IMR-90 (cell line): ENCODE data around the gene METTL17. TPM values are rescaled to one million over a fixed set of nuclear protein-coding genes. Genes with fewer than 3 reads are reported as not detected.

ENCODE experiments used
- ATAC-seq: fragments of 200-7000 bp; cut with Tn5 transposase; 2 replicates; pipeline ENCODE4 v1.9.1; 2020; ENCODE audit warnings: low read depth, mild to moderate bottlenecking, moderate library complexity
- BruUV-seq: library from RNA; stranded (reverse); fragments of 400-500 nt; replicated peaks from 2 replicates; lab custom pipeline; 2021; lab: Mats Ljungman, UMichigan
- CTCF ChIA-PET: fragments of 300-600 bp; formaldehyde crosslinking; extraction: SDS; loops from one replicate; lab custom pipeline; 2021; ENCODE audit warnings: antibody characterized with exemption; lab: Yijun Ruan, JAX
- POLR2A ChIA-PET: fragments of 300-600 bp; sonication (Branson Sonifier 250); formaldehyde crosslinking; loops from one replicate; lab custom pipeline; 2022; ENCODE audit warnings: antibody characterized with exemption; ENCODE audit not compliant: unreplicated experiment; lab: Charles Lee
- DNase-seq: peaks from one replicate; pipeline ENCODE4 v3.0.0; 2013
- H2AFZ ChIP-seq: replicated peaks from 2 replicates; pipeline ENCODE3; 2013; ENCODE audit warnings: low read length, mild to moderate bottlenecking; ENCODE audit not compliant: poor library complexity
- H2AK5ac ChIP-seq: 2 replicates; pipeline ENCODE4 v1.6.1; 2013; ENCODE audit warnings: low read depth, low read length, inconsistent platforms
- H2AK9ac ChIP-seq: replicated peaks from 2 replicates; pipeline ENCODE3; 2013; ENCODE audit warnings: mild to moderate bottlenecking, low read depth, low read length, moderate library complexity; ENCODE audit not compliant: poor library complexity
- H2BK120ac ChIP-seq: 2 replicates; pipeline ENCODE4 v1.6.1; 2013; ENCODE audit warnings: low read depth, low read length, inconsistent platforms
- H2BK15ac ChIP-seq: 3 replicates; pipeline ENCODE4 v1.6.1; 2013; ENCODE audit warnings: low read depth, low read length, inconsistent platforms
- H2BK20ac ChIP-seq: 2 replicates; pipeline ENCODE4 v1.6.1; 2013; ENCODE audit warnings: low read depth, mild to moderate bottlenecking, inconsistent platforms, low read length, moderate library complexity
- H2BK5ac ChIP-seq: 2 replicates; pipeline ENCODE4 v1.6.1; 2013; ENCODE audit warnings: mild to moderate bottlenecking, low read depth, low read length, inconsistent platforms; ENCODE audit not compliant: poor library complexity, severe bottlenecking
- H3K14ac ChIP-seq: replicated peaks from 2 replicates; pipeline ENCODE4 v1.6.1; 2013; ENCODE audit warnings: low read depth, low read length, inconsistent platforms
- H3K18ac ChIP-seq: 2 replicates; pipeline ENCODE4 v1.6.1; 2013; ENCODE audit warnings: low read depth, low read length, control low read depth
- H3K23ac ChIP-seq: 2 replicates; pipeline ENCODE4 v1.6.1; 2013; ENCODE audit warnings: low read depth, low read length, inconsistent platforms
- H3K27ac ChIP-seq: 2 replicates; pipeline ENCODE4 v1.5.1; 2013; ENCODE audit warnings: mild to moderate bottlenecking, control low read depth, low read length; ENCODE audit not compliant: insufficient read depth
- H3K27me3 ChIP-seq: 2 replicates; pipeline ENCODE4 v1.6.1; 2013; ENCODE audit warnings: low read length; ENCODE audit not compliant: control insufficient read depth, insufficient read depth
- H3K36me3 ChIP-seq: 2 replicates; pipeline ENCODE4 v1.6.1; 2013; ENCODE audit warnings: low read length, mixed read lengths; ENCODE audit not compliant: control insufficient read depth, insufficient read depth
- H3K4ac ChIP-seq: 2 replicates; pipeline ENCODE4 v1.6.1; 2013; ENCODE audit warnings: low read depth, low read length, inconsistent platforms
- H3K4me1 ChIP-seq: 2 replicates; pipeline ENCODE4 v1.6.1; 2013; ENCODE audit warnings: low read length, mixed read lengths; ENCODE audit not compliant: control insufficient read depth, insufficient read depth
- H3K4me2 ChIP-seq: 2 replicates; pipeline ENCODE4 v1.6.1; 2013; ENCODE audit warnings: low read depth, mild to moderate bottlenecking, control low read depth, low read length, moderate library complexity
- H3K4me3 ChIP-seq: 2 replicates; pipeline ENCODE4 v1.5.1; 2013; ENCODE audit warnings: low read depth, mild to moderate bottlenecking, control low read depth, low read length, moderate library complexity; ENCODE audit not compliant: insufficient read depth
- H3K56ac ChIP-seq: 2 replicates; pipeline ENCODE4 v1.6.1; 2013; ENCODE audit warnings: low read length, inconsistent platforms; ENCODE audit not compliant: insufficient read depth; ENCODE audit errors: extremely low read depth
- H3K79me1 ChIP-seq, 2 experiments: 2 replicates each; pipeline ENCODE4 v1.6.1; 2013; ENCODE audit warnings: low read length in 2 of 2, inconsistent platforms in 1 of 2, low read depth in 1 of 2
- H3K9ac ChIP-seq: 2 replicates; pipeline ENCODE4 v1.6.1; 2013; ENCODE audit warnings: low read depth, low read length, control low read depth
- H3K9me1 ChIP-seq: 2 replicates; pipeline ENCODE4 v1.6.1; 2013; ENCODE audit warnings: low read length, inconsistent platforms; ENCODE audit not compliant: insufficient read depth
- H3K9me3 ChIP-seq: 2 replicates; pipeline ENCODE4 v1.6.1; 2013; ENCODE audit warnings: low read length; ENCODE audit not compliant: control insufficient read depth, insufficient read depth
- H4K20me1 ChIP-seq: 2 replicates; pipeline ENCODE4 v1.6.1; 2013; ENCODE audit warnings: low read length, inconsistent platforms; ENCODE audit not compliant: insufficient read depth
- H4K5ac ChIP-seq: 2 replicates; pipeline ENCODE4 v1.6.1; 2013; ENCODE audit warnings: mild to moderate bottlenecking, low read depth, low read length, control low read depth
- H4K8ac ChIP-seq, 2 experiments: 2 replicates each; pipeline ENCODE4 v1.6.1; 2013; ENCODE audit warnings: low read depth in 2 of 2, low read length in 2 of 2, control low read depth in 1 of 2, inconsistent platforms in 1 of 2
- H4K91ac ChIP-seq: 2 replicates; pipeline ENCODE4 v1.6.1; 2013; ENCODE audit warnings: low read depth, low read length, inconsistent platforms; ENCODE audit not compliant: insufficient read depth
- CEBPB ChIP-seq: IDR thresholded peaks from 2 replicates; pipeline ENCODE4 v1.6.1; 2012; ENCODE audit warnings: low read depth, low read length, improper control_type of control experiment
- CHD1 ChIP-seq: IDR thresholded peaks from 2 replicates; pipeline ENCODE4 v1.6.1; 2012; ENCODE audit warnings: low read depth, low read length, improper control_type of control experiment
- MAZ ChIP-seq: IDR thresholded peaks from 2 replicates; pipeline ENCODE4 v1.6.1; 2012; ENCODE audit warnings: low read depth, mild to moderate bottlenecking, low read length, improper control_type of control experiment, moderate library complexity, borderline replicate concordance
- MXI1 ChIP-seq: IDR thresholded peaks from 2 replicates; pipeline ENCODE4 v1.6.1; 2012; ENCODE audit warnings: low read depth, mild to moderate bottlenecking, low read length, moderate library complexity, borderline replicate concordance
- NFE2L2 ChIP-seq: fragments of 150-350 bp; IDR thresholded peaks from 2 replicates; pipeline ENCODE4 v1.6.1; 2016; ENCODE audit warnings: low read depth, mild to moderate bottlenecking, low read length
- RAD21 ChIP-seq: IDR thresholded peaks from 2 replicates; pipeline ENCODE4 v1.6.1; 2012; ENCODE audit warnings: low read length, improper control_type of control experiment
- RCOR1 ChIP-seq: IDR thresholded peaks from 2 replicates; pipeline ENCODE4 v1.6.1; 2012; ENCODE audit warnings: mild to moderate bottlenecking, low read length, improper control_type of control experiment; ENCODE audit not compliant: insufficient replicate concordance
- SMC3 ChIP-seq: fragments of 150-350 bp; IDR thresholded peaks from 2 replicates; pipeline ENCODE4 v1.6.1; 2016; ENCODE audit warnings: low read depth, mild to moderate bottlenecking, antibody characterized with exemption, low read length, moderate library complexity
- WGBS, 2 experiments: methylation state at CpG; one replicate each; pipeline versions ENCODE4 v1.1.5 to v1.1.7; 2013; ENCODE audit warnings: missing lambda C conversion rate in 2 of 2; ENCODE audit not compliant: insufficient read length in 1 of 2; ENCODE audit errors: extremely low coverage in 2 of 2; 5-methylcytosine and 5-hydroxymethylcytosine counted together
- dilution Hi-C: fragments of 300-500 bp; cut with HindIII; formaldehyde crosslinking; loops from one replicate; pipeline ENCODE4 v1.14.3; 2018; ENCODE audit warnings: low sequenced_read_pairs; ENCODE audit not compliant: unreplicated experiment
- in situ Hi-C: fragments of 300-500 bp; cut with MboI; formaldehyde crosslinking; loops from 3 replicates; pipeline ENCODE4 v1.14.3; 2019; ENCODE audit warnings: low sequenced_read_pairs, inconsistent platforms, mixed read lengths
- intact Hi-C: fragments of 100-400 bp; cut with micrococcal nuclease; formaldehyde crosslinking; loops from 2 replicates; pipeline ENCODE4 v1.10.0; 2022
- polyA plus RNA-seq, 3 experiments: library from polyadenylated mRNA; depleted of rRNA; stranded (reverse); fragments of >200 nt; gene quantifications; 2 replicates each; pipeline ENCODE4 v1.2.3, GENCODE V29; 2012; ENCODE audit warnings: low replicate concordance in 1 of 3
- total RNA-seq: library from RNA; depleted of rRNA; stranded (reverse); fragments of >200 nt; gene quantifications from 2 replicates; pipeline ENCODE4 v1.2.3, GENCODE V29; 2012
- TF ChIP-seq, protein P1 (sequence below): conservative IDR thresholded peaks from 2 replicates; pipeline ENCODE4 v1.5.1; 2012; ENCODE audit warnings: mild to moderate bottlenecking, low read depth, low read length, improper control_type of control experiment

Gene METTL17
- total and polyA plus RNA-seq, 2 of the 4 experiments (the other 2 are of a cell fraction): 32.8 to 69.7 TPM

- 0 out of 2 replicates have a peak overlapping the region, but pooled peaks have one; percentile 62 for H3K14ac ChIP-seq
- peak overlapping the region; percentile 83; the same call in 1 of the 2 replicates for H2BK120ac ChIP-seq
- in situ Hi-C loops: no loop called here
- no peaks in the 10 kb centered on the region for H3K9me3 ChIP-seq
- no peak overlapping the region; the same call in 2 of the 3 replicates for H2BK15ac ChIP-seq
- H3K4me3 ChIP-seq: peak overlapping the region; percentile 57
- DNase-seq (peak; percentile 78), ATAC-seq (peak; percentile 97)
- dilution Hi-C loops: no loop called here
- POLR2A ChIA-PET: interaction anchor here (0.5 kb wide), 1 partner anchor 638 kb away, joined by 9 read pairs; no protein-coding TSS in a partner anchor
- peak overlapping the region; percentile 44; the same call in 1 of the 2 replicates for H3K56ac ChIP-seq
- H2AFZ ChIP-seq: peak overlapping the region; percentile 94
- peak overlapping the region; percentile 33 for H3K27ac ChIP-seq
- no peak overlapping the region for H3K18ac ChIP-seq
- peak overlapping the region; percentile 64 for H3K9ac ChIP-seq
- BruUV-seq: no TSS peak
- H4K8ac ChIP-seq: peak overlapping the region; percentile 85 to 89
- peaks cover 5% of the 10 kb centered on the region; the same call in 1 of the 2 replicates for H3K4me1 ChIP-seq
- H2AK9ac ChIP-seq: peak overlapping the region; percentile 6
- H3K4ac ChIP-seq: peak overlapping the region; percentile 79
- peaks cover 11% of the 10 kb centered on the region for H3K27me3 ChIP-seq
- peak overlapping the region; percentile 30 for H4K91ac ChIP-seq
- intact Hi-C loops: loop anchor here (1.0 to 5.0 kb wide), 6 partner anchors 70 to 362 kb away; no protein-coding TSS in a partner anchor
- H2BK5ac ChIP-seq: no peak overlapping the region
- H3K9me1 ChIP-seq: peaks cover 4% of the 10 kb centered on the region; the same call in 1 of the 2 replicates
- no peaks in the 10 kb centered on the region for H3K79me1 ChIP-seq
- no peaks in the 10 kb centered on the region for H4K20me1 ChIP-seq
- H3K23ac ChIP-seq: peak overlapping the region; percentile 74; the same call in 1 of the 2 replicates
- H3K4me2 ChIP-seq: peak overlapping the region; percentile 85
- TF ChIP-seq NFE2L2 (no peak), RAD21 (peak; percentile 61), RCOR1 (no peak), SMC3 (peak; percentile 68), MXI1 (no peak), MAZ (peak; percentile 71; the same call in 1 of the 2 replicates), CEBPB (peak; percentile 4; the same call in 1 of the 2 replicates), CHD1 (no peak)
- TF ChIP-seq, protein P1, sequence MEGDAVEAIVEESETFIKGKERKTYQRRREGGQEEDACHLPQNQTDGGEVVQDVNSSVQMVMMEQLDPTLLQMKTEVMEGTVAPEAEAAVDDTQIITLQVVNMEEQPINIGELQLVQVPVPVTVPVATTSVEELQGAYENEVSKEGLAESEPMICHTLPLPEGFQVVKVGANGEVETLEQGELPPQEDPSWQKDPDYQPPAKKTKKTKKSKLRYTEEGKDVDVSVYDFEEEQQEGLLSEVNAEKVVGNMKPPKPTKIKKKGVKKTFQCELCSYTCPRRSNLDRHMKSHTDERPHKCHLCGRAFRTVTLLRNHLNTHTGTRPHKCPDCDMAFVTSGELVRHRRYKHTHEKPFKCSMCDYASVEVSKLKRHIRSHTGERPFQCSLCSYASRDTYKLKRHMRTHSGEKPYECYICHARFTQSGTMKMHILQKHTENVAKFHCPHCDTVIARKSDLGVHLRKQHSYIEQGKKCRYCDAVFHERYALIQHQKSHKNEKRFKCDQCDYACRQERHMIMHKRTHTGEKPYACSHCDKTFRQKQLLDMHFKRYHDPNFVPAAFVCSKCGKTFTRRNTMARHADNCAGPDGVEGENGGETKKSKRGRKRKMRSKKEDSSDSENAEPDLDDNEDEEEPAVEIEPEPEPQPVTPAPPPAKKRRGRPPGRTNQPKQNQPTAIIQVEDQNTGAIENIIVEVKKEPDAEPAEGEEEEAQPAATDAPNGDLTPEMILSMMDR: peak; percentile 97
- WGBS, 2 experiments: 0% methylated on average over 2 of the region's 47 CpGs; no CpG with 5 or more reads in 1 of the 2 experiments
- no peaks in the 10 kb centered on the region for H3K36me3 ChIP-seq
- peak overlapping the region; percentile 64; the same call in 1 of the 2 replicates for H2BK20ac ChIP-seq
- H4K5ac ChIP-seq: no peak overlapping the region; the same call in 1 of the 2 replicates
- no peak overlapping the region for H2AK5ac ChIP-seq
- CTCF ChIA-PET: interaction anchor here (0.6 to 2.1 kb wide), 27 partner anchors 8 to 776 kb away, joined by 3 to 27 read pairs (median 4); partner anchors contain the start of gene RNASE4
Measured at GRCh38 chr14:20970983-20971704, 18.6 kb upstream of the METTL17 start.
